Ecto neural progenitor cell (in vitro differentiated cells): Measurements from ENCODE around the gene CRYGB.
"Not testable (repeated sequence)": the region's sequence is repeated elsewhere in the genome, so short reads cannot be mapped to it uniquely, and the experiment has no call there.

Experiments
- DNase-seq: peaks from one replicate; pipeline ENCODE4 v3.0.0-alpha.2; 2018; ENCODE audit warnings: low spot score

CRYGB gene

DNA sequence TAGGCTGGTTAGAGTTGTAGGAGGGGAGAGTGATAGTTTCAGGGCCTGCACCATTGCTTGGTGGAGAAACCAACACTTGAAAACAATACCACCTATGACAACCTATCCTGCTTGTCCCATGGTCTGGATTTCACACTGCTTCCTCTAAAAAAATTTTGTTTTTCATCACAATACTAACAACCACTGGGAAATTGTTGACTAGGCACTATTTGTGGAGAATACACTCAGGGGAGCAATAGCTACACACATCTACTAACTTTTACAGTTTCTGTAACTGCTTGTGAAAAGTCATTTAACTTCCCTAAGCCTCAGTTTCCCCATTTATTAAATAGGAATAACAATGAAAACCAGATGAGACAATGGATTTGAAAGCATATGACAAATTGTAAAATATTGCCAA, 4.1 kb upstream of the CRYGB start:
- DNase-seq: no peak

DNA sequence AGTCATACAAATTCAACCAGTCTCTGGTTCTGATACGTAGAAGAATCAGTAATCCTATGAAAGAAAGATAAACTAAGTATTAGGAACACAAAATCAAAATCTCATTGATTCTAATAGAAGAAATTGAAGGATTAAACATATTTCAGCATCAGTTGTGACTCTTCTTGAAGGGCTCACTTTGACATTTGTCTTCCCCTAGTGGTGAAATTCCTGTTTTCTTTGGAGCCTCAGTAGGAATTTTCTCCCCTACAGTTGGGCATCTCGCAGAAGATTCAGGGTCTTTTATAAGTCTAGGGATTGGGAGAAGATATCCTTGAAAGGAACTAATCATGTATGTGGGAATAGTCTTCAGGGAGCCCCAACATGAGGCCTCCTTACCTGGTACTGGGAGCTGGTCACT, 2.8 kb upstream of the CRYGB start:
- DNase-seq: no peak

DNA sequence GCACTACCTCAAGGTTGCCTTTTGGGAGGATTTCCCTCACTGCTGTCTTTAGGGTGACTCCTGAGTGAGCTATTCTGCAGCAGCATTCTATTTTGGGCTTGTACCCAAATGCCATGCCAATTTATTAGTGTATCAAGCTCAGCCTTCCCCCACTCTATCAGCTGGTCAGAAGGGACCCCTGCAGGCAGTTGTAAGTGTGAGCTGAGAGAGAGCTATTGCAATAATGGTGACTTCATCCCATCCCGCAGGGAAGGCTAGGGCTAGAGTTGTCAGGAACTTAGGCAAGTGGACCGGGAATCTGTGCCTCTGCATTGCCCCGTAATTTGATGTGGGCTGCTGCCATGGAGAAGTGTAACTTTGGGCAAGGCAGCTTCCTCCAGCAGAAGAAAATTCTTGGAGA, 1.8 kb upstream of the CRYGB start:
- no peak for DNase-seq

DNA sequence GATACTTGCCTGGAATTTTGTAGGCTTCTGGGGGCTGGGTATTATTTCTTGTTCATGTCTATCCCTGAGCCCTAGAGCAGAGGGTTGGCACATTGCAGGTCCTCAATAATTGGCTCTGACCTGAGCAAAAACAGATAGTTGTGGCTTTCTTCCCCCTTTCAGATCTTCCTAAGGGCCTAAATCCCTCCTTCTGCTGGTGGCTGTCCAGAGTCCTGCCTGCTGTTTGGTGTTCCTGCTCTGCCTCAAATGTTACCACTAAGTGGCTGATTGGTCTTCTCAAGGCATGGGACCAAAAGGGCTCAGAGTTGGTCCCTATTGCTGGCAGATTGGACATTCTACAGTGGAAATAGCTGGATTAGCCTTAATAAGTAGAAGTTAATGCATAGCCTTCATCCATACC, 1.1 kb upstream of the CRYGB start:
- no peak for DNase-seq

DNA sequence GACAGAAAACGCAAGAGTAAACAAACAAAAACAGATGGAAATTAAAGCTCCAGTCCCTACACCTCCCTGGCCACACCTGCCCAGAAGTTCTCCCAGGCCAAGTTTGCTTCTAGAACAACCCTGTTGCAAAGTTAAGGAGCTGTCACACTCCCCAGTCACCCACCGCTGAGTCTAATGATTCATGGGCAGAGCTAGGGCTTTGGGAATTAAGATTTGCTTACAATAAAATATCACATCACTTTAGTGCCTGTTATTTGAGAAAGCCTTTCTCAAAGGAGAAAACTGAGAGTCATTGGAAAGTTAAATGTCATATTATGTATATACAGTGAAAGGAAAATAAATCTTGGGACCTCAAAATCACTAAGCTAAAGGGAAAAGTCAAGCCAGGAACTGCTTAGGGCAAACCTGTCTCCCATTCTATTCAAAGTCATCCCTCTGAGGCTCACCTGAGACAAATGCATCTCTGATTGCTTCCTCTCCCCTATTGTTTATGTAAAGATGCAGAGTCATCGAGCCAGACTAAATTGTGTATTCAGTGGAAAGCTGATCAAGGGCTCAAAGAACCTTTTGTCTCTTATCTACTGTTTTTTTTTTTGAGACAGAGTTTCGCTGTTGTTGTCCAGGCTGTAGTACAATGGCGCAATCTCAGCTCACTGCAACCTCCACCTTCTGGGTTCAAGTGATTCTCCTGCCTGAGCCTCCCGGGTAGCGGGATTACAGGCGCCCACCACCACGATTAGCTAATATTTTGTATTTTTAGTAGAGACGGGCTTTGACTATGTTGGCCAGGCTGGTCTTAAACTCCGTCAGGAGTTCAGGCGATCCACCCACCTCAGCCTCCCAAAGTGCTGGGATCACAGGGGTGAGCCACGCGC, 2.8 kb downstream of the CRYGB start:
- no peak for DNase-seq

DNA sequence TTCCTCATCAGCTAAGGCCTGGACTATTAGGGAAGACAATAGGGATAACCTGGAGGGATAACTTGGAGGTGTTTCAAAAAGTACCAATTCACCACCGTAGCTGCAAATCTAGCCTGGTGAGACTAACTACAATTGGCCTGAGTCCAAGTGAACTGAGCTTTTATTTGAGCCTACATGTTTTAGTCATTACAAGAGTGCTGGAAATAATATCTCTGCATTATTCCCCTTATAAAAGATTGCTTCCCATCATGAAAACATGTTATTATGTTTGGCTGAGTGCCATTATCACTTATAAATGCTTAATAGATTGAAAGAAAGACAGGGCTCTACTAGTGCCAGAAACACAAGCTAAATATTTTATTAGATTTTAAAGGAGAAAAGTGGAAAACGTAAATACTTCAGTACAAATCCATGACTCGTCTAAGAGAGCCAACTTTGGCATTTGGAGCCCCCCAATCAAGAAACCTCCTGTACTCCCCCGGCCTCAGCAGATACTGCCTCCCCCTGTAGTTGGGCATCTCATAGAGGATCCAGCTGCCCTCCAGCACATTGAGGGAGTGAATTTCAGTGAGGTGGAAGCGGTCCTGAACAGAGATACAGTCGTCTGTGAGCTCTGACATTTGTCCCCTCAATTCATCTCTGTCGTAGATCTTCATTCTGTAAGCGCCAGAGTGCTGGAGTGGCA, 3.6 kb downstream of the CRYGB start:
- DNase-seq: no peak

DNA sequence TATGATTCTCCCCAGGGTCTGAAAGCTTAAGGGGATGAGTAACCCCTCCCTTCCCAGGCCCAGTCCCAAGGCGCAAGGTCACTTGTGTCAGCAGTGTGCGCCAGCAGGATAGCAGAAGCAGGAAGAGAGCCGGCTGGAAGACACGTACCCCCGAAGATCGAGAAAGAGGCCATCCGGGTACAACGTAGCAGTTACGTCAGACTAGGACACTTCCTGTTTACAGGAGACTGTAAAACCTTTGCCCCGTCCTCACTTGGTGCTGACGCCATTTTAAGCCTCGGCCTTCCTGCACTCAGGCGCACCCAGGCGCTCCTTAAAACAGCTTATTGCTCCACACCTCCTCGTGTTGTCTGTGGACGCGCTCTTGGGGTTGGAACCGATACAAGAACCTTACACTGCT, 6.5 kb downstream of the CRYGB start:
- DNase-seq: no peak

DNA sequence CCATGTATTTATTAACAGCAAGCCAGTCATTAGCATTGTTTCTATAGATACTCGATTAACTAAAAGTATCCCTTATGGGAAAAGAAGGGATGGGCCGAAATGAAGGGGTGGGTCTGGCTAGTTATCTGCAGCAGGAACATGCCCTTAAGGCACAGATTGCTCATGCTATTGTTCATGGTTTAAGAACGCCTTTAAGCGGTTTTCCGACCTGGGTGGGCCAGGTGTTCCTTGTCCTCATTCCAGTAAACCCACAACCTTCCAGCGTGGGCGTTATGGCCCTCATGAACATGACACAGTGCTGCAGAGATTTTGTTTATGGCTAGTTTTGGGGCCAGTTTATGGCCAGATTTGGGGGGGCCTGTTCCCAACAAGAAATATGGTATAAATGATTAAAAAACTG, 7.6 kb downstream of the CRYGB start:
- DNase-seq: not testable (repeated sequence)

DNA sequence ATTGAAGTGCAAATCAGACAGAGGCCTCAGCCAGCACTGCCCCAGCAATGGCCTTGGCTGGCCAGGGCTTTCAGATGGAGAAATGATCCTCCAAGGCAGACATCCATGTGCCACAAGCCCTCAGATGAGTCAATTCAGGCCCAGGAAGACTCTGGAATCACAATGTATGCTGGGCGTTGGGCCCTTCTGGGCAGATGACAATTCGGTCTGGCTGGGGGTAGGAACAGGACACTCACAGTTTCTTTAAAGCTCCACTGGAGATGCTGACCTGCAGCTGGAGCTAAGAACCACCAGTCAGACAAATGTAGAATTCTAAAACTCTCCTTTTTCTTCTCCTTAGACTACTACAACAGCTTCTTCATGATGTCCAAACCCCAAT, 9.3 kb downstream of the CRYGB start:
- no peak for DNase-seq

DNA sequence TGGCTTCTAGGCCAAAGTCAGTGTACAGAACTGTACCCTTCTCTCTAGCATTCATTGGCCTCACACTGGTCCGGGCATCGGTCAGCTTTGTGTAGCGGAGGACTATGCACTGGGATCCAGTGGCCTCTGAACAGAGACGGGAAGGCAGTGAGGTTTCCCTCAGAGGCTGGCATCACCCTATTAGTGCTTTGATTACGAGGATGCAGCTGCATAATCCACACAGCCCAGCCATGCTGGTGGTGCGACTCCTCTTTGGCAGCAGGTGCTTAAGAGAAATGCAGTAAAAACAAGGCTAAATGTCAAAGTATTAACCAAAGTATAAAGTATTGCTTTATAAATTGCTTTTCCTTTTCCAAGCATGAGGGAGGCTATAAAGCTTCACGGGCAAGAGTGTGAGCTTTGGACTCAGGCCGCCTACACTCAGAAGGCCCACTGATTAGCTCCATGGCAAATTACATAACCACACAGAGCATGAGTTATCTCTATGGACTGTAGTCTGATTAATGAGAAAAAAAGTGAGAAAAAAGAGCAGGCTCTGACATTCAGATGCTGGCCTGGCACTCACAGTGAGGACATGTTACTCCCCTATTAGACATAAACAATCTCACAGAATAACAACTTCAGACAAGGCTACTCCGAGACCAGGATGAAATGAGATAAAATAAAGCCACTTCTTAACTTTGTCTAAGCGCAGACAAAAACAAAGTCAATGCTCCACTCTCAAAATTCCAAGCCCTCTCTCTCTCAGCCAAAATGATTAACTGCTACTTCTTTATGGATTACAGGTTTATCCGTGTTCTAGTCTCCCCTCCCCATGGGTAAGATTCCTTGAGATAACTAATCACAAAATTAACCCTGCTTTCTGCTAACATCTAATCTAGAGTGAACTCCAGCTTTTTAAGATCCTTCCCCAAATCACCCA, 9.9 kb downstream of the CRYGB start:
- no peak for DNase-seq

DNA sequence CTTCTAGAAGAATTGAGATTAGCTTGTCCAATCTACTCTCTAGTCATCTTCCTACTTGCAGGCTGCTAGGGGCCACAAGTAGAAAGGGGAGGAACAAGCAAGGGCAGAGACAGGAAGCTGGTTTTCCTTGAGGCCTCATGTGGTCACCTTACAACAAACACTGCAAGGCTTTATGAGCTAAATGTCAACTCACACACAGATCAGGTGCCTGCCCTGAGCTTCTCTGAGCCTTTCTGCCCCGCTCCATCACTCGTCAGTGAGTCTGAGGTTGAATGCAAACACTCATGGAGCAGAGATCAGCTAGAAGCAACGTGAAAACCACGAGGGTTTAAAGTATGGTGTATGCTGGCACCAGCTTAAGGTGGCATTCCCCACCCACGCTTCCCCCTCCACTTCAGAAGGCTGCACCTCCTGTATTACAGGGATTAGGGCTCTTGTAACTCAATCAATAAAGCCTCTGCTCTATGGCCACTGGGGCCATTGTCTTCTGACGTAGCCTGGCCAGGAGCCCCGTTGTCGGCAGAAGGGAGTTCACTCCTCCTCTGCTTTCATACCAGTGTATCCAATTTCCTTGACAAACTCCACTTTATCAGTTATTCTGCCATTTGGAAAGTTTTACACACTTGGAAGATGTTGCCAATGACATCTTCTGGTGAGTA, 10.9 kb downstream of the CRYGB start:
- DNase-seq: no peak

DNA sequence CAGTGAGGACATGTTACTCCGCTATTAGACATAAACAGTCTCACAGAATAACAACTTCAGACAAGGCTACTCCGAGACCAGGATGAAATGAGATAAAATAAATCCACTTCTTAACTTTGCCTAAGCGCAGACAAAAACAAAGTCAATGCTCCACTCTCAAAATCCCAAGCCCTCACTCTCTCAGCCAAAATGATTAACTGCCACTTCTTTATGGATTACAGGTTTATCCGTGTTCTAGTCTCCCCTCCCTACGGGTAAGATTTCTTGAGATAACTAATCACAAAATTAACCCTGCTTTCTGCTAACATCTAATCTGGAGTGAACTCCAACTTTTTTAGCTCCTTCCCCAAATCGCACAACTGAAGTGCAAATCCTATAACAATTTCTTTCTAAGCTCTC, 15.2 kb downstream of the CRYGB start:
- no peak for DNase-seq

DNA sequence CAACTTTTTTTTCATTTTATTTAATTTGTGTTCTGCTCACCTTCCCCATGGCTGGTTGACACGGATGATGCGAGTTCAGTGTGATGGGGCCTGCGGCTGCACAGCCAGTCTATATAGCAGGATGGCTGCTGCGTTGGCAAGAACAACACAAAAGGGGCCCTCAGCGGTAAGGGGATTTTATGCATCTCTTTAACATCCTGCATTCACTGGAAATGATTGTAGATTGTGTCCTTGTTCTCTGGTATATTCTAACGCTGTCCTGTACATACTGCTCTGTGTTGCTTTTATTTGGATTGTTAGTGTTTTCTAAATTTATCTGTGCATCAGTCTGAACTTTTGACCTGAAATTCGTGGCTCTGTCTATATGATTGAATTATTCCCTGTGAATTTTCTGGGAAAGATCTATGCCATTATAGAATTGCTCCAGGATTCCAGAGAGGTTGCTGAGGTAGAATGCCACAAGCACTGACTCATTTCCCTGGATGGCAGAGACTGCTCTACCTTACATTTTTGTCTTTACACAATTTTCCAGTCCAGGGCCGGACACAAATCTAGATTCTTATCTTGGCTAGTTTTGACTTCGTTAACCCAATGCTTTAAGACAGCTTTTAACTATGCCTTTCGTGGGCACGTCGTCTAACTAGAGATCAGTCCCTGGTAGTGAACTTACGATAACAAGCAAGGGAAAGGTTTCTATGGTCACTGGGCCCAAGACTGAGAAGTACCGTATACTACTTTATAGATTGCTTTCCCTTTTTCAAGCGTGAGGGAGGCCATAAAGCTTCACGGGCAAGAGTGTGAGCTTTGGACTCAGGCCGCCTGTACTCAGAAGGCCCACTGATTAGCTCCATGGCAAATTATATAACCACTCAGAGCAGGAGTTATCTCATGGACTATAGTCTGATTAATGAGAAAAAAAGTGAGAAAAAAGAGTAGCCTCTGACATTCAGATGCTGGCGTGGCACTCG, 15.9 kb downstream of the CRYGB start, which contains the start of gene CRYGC:
Gene CRYGC (minus strand): TSS at position 85 of the 968 bp plus-strand sequence. CDS start 36 bp downstream, at position 49.
- DNase-seq: no peak

DNA sequence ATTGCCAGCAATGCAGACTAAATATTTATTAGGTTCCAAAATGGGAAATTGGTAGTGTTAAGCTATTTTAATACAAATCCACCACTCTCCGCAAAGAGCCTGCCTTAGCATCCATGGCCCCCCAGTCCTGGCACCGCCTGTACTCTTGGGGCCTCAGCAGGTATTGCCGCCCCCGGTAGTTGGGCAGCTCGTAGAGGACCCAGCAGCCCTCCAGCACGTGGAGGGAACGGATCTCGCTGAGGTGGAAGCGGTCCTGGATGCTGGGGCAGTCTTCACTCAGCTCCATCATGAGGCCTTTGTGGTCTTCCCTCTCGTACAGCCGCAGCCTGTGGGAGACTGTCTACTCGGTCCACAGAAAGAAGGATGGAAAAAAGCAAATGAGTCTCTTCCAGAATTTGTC, 17.8 kb downstream of the CRYGB start:
- no peak for DNase-seq

DNA sequence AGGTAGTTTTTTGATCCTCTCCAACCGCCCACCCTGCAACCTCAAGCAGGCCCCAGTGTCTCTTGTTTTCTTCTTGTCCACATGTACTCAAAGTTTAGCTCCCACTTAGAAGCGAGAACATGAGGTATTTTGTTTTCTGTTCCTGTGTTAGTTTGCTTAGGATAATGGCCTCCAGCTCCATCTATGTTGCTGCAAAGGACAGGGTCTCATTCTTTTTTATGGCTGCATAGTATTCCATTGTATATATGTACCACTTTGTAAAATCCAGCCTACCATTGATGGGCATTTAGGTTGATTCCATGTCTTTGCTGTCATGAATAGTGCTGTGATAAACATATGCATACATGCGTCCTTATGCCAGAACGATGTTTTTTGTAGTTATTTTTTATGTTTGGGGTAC, 18.9 kb downstream of the CRYGB start:
- DNase-seq: no peak

DNA sequence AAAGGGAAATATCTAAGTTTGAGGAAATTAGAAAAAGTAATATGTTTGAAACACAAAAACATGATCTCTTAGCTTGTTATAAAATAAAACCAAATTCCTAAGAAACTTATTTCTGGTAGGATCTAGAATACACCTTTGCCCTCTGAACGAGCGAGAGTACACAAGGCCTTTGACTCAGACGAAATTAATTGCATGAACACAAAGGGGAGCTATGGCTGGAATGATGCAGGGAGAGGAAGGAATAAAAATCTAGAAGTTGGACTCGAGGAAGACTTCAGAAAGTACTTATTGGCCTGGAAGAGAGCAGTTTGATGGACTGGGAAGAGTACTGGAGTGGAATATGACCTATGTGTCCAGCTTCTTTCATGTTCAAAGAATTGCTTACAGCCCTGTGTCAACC, 20.7 kb downstream of the CRYGB start:
- DNase-seq: no peak

DNA sequence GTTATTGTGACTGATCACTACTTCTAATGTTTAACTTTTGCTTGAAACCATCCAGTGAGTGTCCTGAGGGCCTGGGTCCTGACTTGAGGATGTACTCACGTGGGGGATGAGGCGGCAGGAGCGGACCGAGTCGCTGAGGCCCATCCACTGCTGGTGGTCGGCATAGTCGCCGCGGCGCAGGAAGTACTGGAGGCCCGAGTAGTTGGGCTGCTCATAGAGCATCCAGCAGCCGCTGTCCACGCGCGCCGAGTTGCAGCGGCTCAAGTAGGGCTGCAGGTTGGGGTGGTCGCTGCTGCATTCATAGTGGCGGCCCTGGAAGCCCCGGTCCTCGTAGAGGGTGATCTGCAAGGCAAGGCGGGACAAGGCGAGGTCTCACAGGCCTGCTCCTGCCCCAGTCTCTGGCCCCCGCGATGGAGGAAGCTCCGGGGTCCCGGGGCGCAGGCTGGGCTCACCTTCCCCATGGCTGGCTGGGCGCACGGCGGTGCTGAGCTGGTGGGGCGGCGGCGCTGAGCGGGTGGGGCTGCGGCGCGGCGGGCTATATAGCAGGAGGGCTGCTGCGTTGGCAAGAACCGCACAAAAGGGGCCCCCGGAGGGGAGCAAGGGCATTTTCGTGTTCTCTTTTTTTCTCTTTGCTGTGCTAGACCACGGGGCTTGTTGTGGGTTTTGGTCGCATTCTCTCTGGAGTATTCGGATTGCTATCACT, 21.8 kb downstream of the CRYGB start, which contains the start of gene CRYGD:
Gene CRYGD (minus strand): TSS at position 512 of the 703 bp plus-strand sequence. CDS start 51 bp downstream, at position 461.
- peak; percentile 58 for DNase-seq

DNA sequence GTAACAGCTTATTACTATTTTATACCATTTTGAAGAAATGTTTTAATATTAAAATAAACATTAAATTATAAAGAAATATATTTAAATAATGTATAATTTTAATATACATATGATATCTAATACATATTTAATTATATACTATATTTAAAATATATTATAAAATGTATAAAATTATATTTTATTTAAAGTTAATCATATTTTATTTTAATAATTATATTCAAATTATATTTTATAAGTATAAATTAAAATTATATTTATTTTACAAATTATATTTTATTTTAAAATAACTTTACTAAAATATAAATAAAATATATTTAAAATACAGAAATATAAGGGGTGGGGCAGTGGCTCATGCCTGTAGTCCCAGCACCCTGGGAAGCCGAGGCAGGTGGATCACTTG, 23.7 kb downstream of the CRYGB start:
- DNase-seq: no peak

DNA sequence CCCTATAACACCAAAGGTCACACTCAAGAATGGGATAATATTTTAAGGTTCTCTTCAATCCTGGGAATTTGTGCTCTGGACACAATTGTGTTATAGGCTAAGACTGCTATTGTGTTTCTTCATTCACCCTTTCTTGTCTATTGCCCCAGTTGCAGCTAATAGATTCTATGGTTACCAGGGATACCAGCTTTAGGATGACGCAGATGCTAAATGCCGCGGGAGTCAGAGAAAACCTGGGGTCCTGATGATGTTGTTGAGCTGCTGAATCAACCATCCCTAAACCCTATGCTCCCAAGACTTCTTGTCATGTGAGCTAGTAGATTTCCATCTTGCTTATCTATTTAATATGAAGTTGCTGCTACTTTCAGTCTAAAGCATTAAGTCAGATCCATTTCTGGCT, 27.0 kb downstream of the CRYGB start:
- DNase-seq: no peak

DNA sequence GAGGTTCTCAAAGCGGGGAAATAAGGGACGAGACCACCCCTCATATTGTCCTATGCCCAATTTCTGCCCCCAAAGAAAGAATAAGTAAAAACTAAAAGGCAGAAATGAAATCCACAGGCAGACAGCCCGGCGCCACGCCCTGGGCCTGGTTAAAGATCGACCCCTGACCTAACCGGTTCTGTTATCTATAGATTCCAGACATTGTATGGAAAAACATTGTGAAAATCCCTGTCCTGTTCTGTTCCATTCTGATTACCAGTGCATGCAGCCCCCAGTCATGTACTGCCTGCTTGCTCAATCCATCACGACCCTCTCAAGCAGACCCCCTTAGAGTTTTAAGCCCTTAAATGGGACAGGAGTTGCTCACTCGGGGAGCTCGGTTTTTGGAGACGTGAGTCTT, 28.6 kb downstream of the CRYGB start:
- DNase-seq: not testable (repeated sequence)
